ENCODE results near the gene TRMT13.
A peak's percentile ranks its signal among the peaks of the same experiment; 100 is the strongest.

TRMT13 gene

DNA sequence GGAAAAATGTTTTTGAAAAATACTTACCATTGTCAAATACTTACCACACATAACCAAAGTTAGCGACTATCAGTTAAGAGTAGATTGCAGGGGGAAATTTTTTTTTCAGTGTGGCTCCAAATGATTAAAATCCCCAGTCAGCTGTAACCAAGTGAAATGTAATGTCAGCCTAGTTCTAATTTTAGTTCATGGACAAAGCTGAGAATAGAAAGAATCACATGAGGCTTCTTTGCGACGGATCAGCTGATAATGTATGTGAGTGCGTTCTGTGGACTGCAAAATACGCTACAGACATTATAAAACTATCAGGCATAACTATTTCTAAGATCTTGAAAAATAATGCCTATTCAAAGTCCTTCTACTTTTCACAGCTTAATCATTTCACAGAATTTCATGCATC, 45.1 kb downstream of the TRMT13 start, which contains the start of gene LRRC39:
TSS of gene LRRC39 (minus strand) at position 166 of the 400 bp plus-strand sequence. CDS start 9,740 bp downstream, outside the sequence.
- no peak for TF ChIP-seq GABPA (IDR thresholded peaks at IDR 0.05; ENCODE audit: low read depth)
- TF ChIP-seq, protein P1, sequence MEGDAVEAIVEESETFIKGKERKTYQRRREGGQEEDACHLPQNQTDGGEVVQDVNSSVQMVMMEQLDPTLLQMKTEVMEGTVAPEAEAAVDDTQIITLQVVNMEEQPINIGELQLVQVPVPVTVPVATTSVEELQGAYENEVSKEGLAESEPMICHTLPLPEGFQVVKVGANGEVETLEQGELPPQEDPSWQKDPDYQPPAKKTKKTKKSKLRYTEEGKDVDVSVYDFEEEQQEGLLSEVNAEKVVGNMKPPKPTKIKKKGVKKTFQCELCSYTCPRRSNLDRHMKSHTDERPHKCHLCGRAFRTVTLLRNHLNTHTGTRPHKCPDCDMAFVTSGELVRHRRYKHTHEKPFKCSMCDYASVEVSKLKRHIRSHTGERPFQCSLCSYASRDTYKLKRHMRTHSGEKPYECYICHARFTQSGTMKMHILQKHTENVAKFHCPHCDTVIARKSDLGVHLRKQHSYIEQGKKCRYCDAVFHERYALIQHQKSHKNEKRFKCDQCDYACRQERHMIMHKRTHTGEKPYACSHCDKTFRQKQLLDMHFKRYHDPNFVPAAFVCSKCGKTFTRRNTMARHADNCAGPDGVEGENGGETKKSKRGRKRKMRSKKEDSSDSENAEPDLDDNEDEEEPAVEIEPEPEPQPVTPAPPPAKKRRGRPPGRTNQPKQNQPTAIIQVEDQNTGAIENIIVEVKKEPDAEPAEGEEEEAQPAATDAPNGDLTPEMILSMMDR (IDR thresholded peaks at IDR 0.05; ENCODE audit: insufficient read depth, low read length): no peak
- no peak for TF ChIP-seq POLR2AphosphoS5 (IDR thresholded peaks at IDR 0.05; ENCODE audit: low read depth)
- no peak for TF ChIP-seq REST (IDR thresholded peaks at IDR 0.05; ENCODE audit: insufficient replicate concordance, low read depth)
- no peak for TF ChIP-seq SPI1 (IDR thresholded peaks at IDR 0.05; ENCODE audit: borderline replicate concordance, low read depth)

GRCh38 chr1:100183370-100183769, 50.4 kb downstream of the TRMT13 start:
- no peak overlapping the region for H3K4me3 ChIP-seq (replicated peaks; ENCODE audit: insufficient read depth, low read length)
- no peak overlapping the region for H3K27ac ChIP-seq (replicated peaks)
- DNase-seq (ENCODE audit: low read depth in 1 of 2, low spot score in 1 of 2): no peak
- no peak for TF ChIP-seq GABPA (IDR thresholded peaks at IDR 0.05; ENCODE audit: low read depth)
- no peak for TF ChIP-seq REST (IDR thresholded peaks at IDR 0.05; ENCODE audit: insufficient replicate concordance, low read depth)
- TF ChIP-seq SPI1 (IDR thresholded peaks at IDR 0.05; ENCODE audit: borderline replicate concordance, low read depth): no peak
- TF ChIP-seq POLR2AphosphoS5 (IDR thresholded peaks at IDR 0.05; ENCODE audit: low read depth): no peak
- TF ChIP-seq, protein P1 (IDR thresholded peaks at IDR 0.05; ENCODE audit: insufficient read depth, low read length): no peak
- H3K27me3 ChIP-seq (ENCODE audit: insufficient read depth, poor library complexity, severe bottlenecking): no peaks in the 10 kb centered on the region

More for the DNA sequence above, 45.1 kb downstream of the TRMT13 start, which contains the start of gene LRRC39:
- H3K4me3 ChIP-seq (replicated peaks; ENCODE audit: insufficient read depth, low read length): no peak within 1 kb of the TSS
- no peaks in the 10 kb centered on the region for H3K27me3 ChIP-seq (ENCODE audit: insufficient read depth, poor library complexity, severe bottlenecking)
- DNase-seq (ENCODE audit: low read depth in 1 of 2, low spot score in 1 of 2): no peak
- H3K27ac ChIP-seq (replicated peaks): no peak within 1 kb of the TSS

- peak in 1 of 2 experiments; percentile 65 for DNase-seq (ENCODE audit: low read depth in 1 of 2, low spot score in 1 of 2)
- Histone ChIP-seq H3K4me3 (replicated peaks; ENCODE audit: insufficient read depth, low read length) (no peak overlapping the region), H3K27me3 (ENCODE audit: insufficient read depth, poor library complexity, severe bottlenecking) (no peaks in the 10 kb centered on the region), H3K27ac (replicated peaks) (no peak overlapping the region)
- TF ChIP-seq POLR2AphosphoS5 (IDR thresholded peaks at IDR 0.05; ENCODE audit: low read depth): no peak
- TF ChIP-seq, protein P1 (IDR thresholded peaks at IDR 0.05; ENCODE audit: insufficient read depth, low read length): no peak
Measured at GRCh38 chr1:100184536-100184935, 51.6 kb downstream of the TRMT13 start.

DNA sequence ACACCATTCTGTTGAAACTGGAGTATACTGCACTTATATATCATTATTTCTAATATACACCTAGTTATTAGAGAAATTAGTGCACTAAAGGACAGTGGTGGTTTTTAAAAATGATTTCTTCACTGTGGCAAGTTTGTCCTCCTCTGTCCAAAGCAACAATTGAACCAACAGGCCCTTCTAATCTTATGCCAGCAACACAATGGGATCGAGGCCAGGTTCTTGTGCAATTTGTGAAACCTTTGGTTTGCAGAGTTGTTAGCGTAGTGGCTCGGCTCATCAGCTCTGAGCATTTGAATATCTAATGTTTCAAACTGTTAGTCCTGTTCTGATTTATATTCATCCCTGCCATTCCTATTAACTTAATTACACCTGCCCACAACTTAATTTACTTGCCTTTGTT, 54.9 kb downstream of the TRMT13 start:
- H3K27me3 ChIP-seq (ENCODE audit: insufficient read depth, poor library complexity, severe bottlenecking): no peaks in the 10 kb centered on the region
- no peak overlapping the region for H3K27ac ChIP-seq (replicated peaks)
- no peak for DNase-seq (ENCODE audit: low read depth in 1 of 2, low spot score in 1 of 2)
- H3K4me3 ChIP-seq (replicated peaks; ENCODE audit: insufficient read depth, low read length): no peak overlapping the region
- TF ChIP-seq SPI1 (IDR thresholded peaks at IDR 0.05; ENCODE audit: borderline replicate concordance, low read depth) (no peak), POLR2AphosphoS5 (IDR thresholded peaks at IDR 0.05; ENCODE audit: low read depth) (no peak), GABPA (IDR thresholded peaks at IDR 0.05; ENCODE audit: low read depth) (no peak), REST (IDR thresholded peaks at IDR 0.05; ENCODE audit: insufficient replicate concordance, low read depth) (no peak)
- TF ChIP-seq, protein P1 (IDR thresholded peaks at IDR 0.05; ENCODE audit: insufficient read depth, low read length): no peak

Measured in HL-60 (cell line).